Activated CD4-positive, alpha-beta T cell treated with anti-CD3 and anti-CD28 coated beads, Interleukin-2, amount 50 U/mL, for 48 hours (primary cell): ENCODE results near the gene SPRED1.

ENCODE experiments used
- DNase-seq, 2 experiments: peaks; one replicate each; pipeline ENCODE4 v3.0.0-alpha.2; 2020

SPRED1 gene

GRCh38 chr15:38252481-38253350 is at the start of gene SPRED1:
SPRED1 (plus strand) TSS chr15:38252836; CDS start chr15:38253186, 350 bp downstream.
- peak; percentile 13 to 26 for DNase-seq

DNA sequence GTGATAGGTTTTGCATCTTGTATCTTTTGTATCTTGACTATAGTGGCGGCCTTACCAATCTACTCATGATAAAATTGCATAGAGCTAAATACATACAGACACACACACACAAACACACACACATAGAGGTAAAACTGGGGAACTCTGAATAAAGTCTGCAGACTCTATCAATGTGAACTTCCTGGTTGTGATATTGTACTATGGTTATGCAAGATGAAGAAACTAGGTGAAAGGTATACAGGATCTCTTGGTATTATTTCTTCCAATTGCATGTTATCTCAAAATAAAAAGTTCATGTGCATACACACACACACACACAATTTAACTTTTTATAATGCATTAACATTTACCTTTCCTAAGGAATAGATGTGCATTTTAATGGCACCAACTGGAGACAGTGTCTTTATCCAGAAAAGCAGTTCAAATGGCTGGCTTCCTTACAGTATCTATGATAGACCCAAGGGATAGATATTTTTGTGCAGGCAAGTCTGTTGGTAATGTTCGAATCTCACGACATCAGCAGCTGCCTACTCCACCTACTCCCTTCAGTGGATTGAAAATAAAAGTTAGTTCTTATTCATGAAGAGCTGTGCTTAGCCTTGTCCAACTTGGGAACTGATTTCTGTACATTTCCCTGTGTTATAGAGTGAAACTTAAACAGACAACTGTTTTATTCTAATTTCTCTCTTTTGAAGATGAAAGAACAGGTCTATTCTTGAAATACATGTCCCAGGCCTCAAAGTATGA is 46.9 kb upstream of the SPRED1 start:
- DNase-seq, result no peak

DNA sequence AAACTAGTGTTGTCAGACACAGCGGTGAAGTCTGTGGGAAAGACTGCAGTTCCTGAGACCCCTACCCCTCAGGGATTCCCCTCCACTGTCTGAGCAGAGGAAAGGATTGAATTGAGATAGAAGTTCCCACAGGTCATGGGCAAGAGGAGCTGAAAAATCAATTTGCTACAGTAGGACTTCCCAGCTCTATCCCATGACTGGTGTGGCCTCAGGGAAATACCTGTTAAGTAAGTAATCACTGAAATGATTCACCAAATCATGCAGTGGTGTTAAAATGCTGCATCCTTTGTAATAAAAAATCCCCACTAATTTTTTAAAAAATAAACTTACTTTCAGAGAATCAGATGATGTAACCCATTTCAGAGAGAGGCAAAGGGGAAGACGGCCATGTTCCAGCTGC is 45.0 kb upstream of the SPRED1 start:
- no peak for DNase-seq

DNA sequence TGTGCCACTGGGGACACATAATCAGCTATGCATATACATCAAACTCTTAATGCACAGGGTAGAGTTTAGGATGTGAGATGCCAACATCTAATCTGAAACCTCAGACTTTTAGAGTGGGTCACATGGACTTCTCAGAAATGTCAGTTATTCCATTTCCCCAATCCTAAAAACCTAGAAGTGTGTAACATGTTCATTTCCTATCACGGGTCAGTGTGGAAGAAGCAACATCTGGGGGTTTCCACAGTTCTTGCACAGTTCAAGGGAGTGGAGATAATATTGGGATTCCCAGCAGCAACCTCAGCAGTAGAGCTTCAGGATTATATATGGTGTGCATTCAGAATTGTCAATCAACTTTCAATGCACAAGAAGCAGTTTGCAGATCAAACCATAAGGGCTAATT is 44.4 kb upstream of the SPRED1 start:
- no peak for DNase-seq

GRCh38 chr15:38208779-38209178 is 43.9 kb upstream of the SPRED1 start:
- no peak for DNase-seq

DNA sequence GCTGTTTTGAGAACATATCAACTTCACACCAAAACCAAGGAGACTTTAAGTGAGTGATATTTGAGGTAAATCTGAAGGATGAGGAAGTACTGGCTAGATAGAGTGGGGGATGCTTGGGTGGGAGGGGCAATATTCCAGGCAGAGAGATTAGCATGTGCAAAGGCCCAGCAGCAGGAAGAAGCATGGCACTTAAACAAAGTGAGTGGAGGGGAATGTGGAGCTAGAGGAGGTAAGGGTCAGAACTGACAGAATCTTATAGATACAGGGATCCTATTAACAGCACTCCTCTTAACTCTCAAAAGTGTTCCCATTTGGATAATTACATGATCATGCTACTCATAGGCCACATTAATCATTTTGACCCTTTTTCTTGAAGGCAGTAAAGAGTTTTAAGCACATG is 41.4 kb upstream of the SPRED1 start:
- DNase-seq, result no peak

- DNase-seq, result no peak
These were observed 40.8 kb upstream of the SPRED1 start for GRCh38 chr15:38211811-38212210.

GRCh38 chr15:38212729-38213351 is 39.8 kb upstream of the SPRED1 start:
- no peak for DNase-seq

GRCh38 chr15:38213356-38213755 is 39.3 kb upstream of the SPRED1 start:
- no peak for DNase-seq

DNA sequence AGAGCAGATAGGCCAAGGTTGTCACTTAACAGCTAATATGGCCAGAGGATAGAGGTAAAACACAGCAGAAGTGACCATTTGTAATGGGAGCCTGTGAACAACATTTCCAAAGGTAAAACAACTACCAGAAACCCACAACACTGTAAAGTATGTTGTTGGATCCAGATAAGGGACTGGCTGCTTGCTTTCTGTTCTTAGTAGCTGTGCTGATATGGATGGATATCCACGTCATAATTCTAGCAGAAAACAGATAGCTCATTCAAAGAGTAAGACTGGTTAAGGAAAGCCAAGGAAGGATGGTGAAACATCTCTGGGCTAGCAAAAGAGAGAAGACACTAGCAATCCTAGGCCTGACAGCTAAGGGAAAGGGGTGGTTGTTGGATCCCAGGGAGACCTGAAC is 36.9 kb upstream of the SPRED1 start:
- no peak for DNase-seq

DNA sequence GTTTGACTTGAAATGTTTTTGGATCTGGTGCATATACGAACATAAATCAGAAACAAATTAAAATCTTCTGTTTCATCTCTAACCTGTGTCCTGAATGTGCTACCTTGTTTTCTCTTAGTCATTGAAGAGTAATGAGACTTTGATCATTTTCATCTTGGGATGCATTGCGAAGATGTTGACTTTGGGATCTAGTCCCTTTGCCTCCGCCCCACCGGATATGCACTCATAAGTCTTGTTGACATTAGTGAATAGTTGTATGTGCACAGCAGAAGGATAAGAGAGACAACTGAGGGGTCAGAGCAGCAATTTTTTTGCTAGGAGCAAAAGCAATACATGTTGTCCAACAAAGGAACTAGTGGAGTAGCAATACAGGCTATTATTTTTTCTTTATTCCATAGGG is 35.9 kb upstream of the SPRED1 start:
- no peak for DNase-seq

GRCh38 chr15:38217191-38217595 is 35.4 kb upstream of the SPRED1 start:
- no peak for DNase-seq

DNA sequence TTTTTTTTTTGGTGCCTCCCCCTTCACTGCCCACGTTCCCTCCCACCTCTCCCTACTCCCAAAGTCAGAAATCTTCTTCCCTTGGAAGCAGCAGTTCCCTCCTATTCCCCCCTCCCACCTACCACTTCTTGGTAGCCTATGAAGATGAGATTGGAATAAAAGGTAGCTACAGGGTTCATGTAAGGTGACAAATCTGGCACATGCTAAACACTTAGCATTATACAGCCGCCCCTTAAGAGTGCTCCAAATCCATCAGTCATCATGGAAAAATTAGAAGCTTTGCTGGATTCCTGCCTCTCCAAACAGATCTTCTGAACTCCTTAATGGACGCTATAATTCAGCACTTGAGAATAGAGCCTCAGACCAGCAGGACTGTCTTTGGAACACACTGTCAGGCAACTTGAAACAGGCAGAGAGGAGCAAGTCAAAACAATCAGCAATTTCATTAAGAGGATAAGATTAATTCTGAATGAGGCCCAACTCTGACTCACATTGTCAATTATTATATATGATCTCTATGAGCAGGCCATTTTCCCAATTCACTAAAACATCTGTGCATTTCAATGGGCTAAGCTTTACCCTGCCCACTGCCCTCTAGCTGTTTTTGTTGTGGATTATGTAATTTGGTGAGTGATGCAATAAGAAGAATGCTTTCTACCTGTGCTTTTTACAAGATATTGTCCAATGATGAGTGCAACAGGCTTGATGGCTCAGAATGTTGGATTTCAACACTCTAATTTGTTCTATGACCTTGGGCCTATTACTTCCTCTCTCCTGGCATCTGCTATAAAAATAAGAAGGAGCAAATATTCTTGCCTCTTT is 34.6 kb upstream of the SPRED1 start:
- DNase-seq, result no peak

- no peak for DNase-seq
These were observed 31.9 kb upstream of the SPRED1 start for GRCh38 chr15:38220606-38221273.

DNA sequence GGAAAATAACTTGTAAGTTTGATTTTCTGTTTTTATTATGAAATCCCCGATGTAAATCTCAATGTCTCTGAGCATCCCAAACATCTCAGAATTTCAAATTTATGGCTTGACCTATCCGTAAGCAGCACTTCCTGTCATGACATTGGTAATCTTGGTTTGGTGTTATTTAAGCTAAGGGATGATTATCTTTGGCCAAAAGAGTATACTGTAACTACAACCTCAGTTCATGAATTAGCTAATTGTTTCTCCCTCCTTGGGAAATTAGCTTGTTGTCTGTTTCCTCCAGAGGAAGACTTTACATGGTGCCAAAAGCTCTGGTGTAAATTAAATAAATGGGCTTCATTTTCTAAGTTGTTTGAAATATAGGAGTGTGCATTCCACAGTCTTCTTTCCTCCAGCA is 28.1 kb upstream of the SPRED1 start:
- DNase-seq, result no peak

DNA sequence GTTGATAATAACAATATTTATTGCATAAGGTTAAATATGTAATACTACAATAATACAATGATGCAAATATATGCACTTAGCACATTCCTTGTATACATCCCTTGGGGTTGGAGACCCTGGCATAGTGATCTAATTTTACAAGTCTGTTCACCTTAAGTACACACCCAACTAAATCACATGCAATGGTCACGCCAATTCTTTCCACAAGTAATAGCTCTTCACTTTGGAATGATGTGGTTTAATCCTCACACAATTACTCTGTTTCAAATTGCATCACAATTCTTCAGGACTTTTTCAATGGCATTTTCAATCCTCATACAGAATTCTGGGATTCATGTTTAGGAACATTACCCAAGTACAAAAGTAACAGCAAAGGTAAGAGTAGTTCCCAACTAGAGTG is 27.3 kb upstream of the SPRED1 start:
- no peak for DNase-seq

DNA sequence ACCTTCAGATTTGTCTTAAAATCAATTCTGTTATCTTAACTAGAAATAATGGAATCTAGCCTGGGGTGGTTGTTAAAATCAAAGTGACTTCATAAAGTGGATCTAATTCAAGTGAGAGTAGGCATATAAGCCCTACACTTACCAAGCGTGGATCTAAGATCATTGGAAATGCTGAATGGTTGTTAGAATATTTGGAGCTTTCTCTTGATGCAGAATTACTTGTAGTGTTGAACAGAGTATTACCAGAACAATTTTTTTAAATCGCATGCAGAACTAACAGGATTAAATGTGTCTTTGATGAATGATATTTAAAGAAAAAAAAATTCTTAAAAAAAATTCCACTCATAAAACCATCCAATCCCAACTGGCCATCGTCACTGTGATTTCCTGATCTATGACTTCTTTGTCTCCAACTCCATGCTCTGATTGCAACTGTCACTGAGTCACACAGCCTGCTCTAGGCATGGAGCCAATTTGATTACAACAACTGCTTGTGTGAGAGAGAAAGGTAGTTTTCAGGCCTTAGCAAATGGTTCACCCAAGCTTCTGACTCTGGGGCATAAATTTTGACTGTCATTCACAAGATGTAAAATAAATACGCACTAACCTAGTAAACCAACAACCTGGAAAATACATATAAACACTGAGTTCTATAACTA is 25.9 kb upstream of the SPRED1 start:
- no peak for DNase-seq

- DNase-seq, result no peak
These were observed 24.7 kb upstream of the SPRED1 start for GRCh38 chr15:38227941-38228340.

- DNase-seq, result no peak
These were observed 24.0 kb upstream of the SPRED1 start for GRCh38 chr15:38228618-38229017.

DNA sequence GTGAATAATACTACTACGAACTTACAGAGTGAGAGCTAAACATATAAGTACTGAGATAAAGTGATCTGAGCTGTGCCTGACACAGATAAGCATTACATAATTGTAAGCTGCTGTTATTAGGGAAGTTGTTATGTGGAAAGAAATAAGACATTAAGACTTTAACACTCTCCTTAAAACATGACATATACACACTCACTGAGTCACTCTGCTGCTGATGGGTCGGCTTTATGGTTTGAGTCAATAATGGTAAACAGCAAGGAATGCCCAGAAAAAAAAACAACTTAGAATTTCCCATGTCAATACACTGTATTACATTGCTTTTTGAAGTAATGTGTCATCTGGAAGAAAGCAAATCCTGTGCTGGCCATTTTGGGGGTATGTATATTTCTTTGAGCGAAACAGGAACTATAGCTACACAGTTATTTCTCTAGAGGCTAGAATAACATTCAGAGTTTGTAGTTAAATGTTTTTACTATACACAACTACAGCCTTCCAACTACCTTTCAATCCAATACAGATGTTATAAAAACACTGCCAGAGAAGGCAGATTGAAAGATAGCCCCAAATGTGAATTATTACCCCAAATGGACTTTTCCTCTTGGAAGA is 22.8 kb upstream of the SPRED1 start:
- no peak for DNase-seq

DNA sequence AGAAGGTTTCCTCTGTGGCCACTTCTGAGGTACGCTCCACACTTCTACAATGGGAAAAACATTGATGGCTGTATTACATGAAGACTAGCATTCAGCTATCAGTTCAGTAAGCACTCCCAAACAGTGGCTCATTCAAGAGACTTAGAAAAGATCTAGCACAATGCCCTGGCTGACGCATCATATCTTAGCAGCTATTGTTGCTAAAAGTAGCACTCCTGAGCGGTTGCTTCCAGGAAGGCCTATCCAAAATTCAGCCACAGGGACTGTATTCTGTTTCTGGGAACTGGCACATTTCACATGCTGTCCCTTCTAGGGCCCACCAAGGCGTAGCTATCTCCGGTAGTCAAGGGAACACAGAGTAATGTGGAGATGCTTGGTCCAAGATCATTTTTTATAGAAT is 21.2 kb upstream of the SPRED1 start:
- no peak for DNase-seq
